ENCODE data around the gene PHYKPL.

GRCh38 chr5:178203670-178204181 lies 28.9 kb downstream of the PHYKPL start:
- TF ChIP-seq, protein P1, sequence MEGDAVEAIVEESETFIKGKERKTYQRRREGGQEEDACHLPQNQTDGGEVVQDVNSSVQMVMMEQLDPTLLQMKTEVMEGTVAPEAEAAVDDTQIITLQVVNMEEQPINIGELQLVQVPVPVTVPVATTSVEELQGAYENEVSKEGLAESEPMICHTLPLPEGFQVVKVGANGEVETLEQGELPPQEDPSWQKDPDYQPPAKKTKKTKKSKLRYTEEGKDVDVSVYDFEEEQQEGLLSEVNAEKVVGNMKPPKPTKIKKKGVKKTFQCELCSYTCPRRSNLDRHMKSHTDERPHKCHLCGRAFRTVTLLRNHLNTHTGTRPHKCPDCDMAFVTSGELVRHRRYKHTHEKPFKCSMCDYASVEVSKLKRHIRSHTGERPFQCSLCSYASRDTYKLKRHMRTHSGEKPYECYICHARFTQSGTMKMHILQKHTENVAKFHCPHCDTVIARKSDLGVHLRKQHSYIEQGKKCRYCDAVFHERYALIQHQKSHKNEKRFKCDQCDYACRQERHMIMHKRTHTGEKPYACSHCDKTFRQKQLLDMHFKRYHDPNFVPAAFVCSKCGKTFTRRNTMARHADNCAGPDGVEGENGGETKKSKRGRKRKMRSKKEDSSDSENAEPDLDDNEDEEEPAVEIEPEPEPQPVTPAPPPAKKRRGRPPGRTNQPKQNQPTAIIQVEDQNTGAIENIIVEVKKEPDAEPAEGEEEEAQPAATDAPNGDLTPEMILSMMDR (IDR thresholded peaks at IDR 0.05; ENCODE audit: insufficient read depth, low read length, poor library complexity, severe bottlenecking): no peak
- no peak for TF ChIP-seq EZH2phosphoT487 (conservative IDR thresholded peaks at IDR 0.05; ENCODE audit: low read length)
